AG09309 (cell line): ENCODE results near the gene TMEM170B.
A peak's percentile ranks its signal among the peaks of the same experiment; 100 is the strongest.

Experiments
- DNase-seq: peaks from one replicate; pipeline ENCODE4 v3.0.0-alpha.2; 2010; ENCODE audit warnings: low read depth
- H3K4me3 ChIP-seq: 2 replicates; pipeline ENCODE4 v1.5.1; 2011; ENCODE audit warnings: mild to moderate bottlenecking, low read depth, low read length, moderate library complexity; ENCODE audit not compliant: control insufficient read depth
- TF ChIP-seq, protein P1 (sequence below): IDR thresholded peaks from 2 replicates; pipeline ENCODE4 v1.5.1; 2011; ENCODE audit warnings: mild to moderate bottlenecking, low read depth, low read length, inconsistent platforms; ENCODE audit not compliant: insufficient read depth, control insufficient read depth; ENCODE audit errors: missing control alignments

TMEM170B gene

DNA sequence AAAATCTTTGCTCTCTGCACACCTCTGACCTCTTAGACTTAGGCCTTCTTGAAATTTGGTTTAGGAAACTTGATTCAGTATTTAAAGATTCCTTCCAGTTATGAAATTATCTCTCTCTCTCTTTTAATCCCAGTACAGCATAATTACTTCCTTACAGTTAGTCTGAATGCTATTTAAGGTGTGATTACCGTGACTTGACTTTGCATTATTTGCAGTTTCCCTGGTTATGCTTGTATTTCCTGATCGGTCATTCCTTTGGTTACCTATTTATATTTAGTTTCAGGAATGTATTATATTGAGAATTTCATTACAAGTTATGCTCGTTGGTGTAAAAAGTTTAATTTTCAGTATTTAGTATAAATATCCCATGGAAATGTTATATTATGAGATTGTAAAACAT is 16.3 kb downstream of the TMEM170B start:
- no peak for DNase-seq
- no peak overlapping the region for H3K4me3 ChIP-seq
- TF ChIP-seq, protein P1, sequence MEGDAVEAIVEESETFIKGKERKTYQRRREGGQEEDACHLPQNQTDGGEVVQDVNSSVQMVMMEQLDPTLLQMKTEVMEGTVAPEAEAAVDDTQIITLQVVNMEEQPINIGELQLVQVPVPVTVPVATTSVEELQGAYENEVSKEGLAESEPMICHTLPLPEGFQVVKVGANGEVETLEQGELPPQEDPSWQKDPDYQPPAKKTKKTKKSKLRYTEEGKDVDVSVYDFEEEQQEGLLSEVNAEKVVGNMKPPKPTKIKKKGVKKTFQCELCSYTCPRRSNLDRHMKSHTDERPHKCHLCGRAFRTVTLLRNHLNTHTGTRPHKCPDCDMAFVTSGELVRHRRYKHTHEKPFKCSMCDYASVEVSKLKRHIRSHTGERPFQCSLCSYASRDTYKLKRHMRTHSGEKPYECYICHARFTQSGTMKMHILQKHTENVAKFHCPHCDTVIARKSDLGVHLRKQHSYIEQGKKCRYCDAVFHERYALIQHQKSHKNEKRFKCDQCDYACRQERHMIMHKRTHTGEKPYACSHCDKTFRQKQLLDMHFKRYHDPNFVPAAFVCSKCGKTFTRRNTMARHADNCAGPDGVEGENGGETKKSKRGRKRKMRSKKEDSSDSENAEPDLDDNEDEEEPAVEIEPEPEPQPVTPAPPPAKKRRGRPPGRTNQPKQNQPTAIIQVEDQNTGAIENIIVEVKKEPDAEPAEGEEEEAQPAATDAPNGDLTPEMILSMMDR, result no peak

DNA sequence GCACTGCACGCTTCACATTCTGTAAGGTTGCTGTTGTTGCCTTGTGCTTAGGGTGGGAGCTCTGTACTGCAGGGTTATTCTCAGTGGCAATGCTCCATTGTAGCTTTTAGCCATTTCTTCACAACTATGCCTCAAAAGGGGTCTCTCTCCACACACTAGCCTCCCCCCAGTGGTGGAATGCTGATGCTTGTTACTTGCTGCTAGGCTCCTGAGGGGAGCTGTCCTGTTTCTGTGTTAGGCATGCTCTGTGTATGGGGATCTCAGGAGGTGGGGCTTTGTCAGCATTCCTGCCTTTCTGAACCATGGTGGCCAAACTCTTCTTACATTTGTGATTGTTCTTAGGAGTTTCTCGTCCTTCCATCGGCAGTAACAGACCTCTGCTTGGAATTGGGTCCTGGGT is 18.8 kb downstream of the TMEM170B start:
- TF ChIP-seq, protein P1, result no peak
- no peak overlapping the region for H3K4me3 ChIP-seq
- no peak for DNase-seq

DNA sequence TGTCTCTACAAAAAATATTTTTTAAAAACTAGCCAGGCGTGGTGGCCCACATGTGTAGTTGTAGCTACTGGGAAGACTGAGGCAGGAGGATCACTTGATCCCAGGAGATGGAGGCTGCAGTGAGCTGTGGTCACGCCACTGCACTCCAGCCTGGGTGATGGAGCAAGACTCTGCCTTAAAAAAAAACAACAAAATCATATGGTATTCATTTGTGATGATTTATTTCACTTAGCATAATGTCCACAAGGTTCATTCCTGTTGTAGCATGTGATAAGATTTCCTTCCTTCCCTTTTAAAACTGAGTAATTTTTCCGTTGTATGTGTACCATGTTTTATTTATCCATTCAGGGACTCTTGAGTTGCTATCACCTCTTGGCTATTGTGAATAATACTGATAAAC is 26.2 kb downstream of the TMEM170B start:
- no peak overlapping the region for H3K4me3 ChIP-seq
- no peak for DNase-seq
- TF ChIP-seq, protein P1, result no peak

DNA sequence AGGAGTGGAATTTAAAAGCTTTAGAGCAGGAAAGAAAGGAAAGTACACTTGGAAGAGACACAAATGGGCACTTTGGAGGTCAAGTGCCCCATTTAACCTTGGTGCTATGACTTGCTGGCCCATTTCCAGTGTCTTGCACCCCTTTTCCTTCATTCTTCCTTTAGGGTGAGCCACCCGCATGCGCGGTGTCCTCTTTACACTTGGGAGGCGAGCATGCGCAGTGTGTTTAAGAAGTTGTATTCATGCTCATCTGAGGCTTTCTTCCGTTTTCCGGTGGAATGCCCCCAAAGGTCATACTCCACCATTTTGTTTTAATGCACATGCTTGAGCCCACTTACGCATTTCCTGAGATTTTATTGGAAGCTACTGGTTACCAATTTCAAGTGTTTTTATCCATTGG is 29.1 kb downstream of the TMEM170B start:
- TF ChIP-seq, protein P1, result no peak
- DNase-seq, result no peak
- H3K4me3 ChIP-seq, result no peak overlapping the region

DNA sequence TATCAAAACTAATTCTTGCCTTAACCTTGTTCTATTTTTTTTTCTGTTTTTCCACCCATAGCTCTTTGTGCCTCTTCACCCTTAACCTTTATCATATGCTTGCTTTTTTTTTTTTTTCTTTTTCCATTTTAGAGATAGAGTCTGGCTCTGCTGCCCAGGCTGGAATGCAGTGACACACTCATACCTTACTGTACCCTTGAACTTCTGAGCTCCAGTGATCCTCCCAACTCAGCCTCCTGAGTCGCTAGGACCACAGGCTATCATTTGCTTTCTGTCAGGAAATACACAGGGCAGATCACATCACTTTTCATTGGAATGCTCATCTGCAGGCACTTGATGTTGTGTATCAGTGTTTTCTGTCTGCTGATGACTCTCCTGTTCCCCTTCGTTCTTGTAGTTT is 33.5 kb downstream of the TMEM170B start:
- no peak for DNase-seq
- TF ChIP-seq, protein P1, result no peak
- H3K4me3 ChIP-seq, result no peak overlapping the region

DNA sequence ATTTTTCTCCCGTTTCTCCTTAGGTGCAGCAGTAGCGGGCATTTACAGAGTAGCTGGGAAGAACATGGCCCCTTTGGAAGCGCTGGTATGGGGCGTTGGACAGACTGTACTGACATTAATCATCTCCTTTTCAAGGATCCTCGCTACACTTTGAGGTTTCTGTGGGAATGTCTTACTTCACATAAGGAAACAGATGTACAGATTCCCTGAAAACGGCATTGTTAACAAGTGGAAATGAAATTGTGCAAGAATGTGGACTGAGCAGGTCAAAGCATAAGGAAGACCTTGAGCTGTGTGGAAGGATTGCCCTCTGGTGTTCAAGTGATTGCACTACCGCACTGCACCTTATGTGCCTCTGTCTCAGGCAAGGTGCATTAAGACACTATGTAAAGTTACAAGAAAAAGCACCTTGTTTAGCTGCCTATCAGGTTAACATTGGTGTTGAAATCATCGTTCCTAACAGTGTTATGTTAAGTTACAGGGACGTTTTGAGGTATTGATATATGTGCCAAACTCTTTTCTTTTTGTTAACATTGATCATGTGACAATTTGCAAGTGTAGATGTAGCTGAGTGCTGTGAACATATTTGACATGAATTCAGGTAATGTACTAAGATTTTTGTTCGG is 38.0 kb downstream of the TMEM170B start:
- TF ChIP-seq, protein P1, result peak; percentile 94
- DNase-seq, result peak; percentile 52
- no peak overlapping the region for H3K4me3 ChIP-seq
